Activated T-helper 2 cell treated with anti-CD3 and anti-CD28 coated beads, Interferon-gamma antibody, Interleukin-2, Interleukin-4, amounts not matched to agents 10 μg/mL and 5 μg/mL and 100 μg/mL, durations not matched to agents 14 hours and 24 hours and 36 hours (primary cell): ENCODE data around the gene SETBP1. TPM values are rescaled to one million over a fixed set of nuclear protein-coding genes. Genes with fewer than 3 reads are reported as not detected.
A peak's percentile ranks its signal among the peaks of the same experiment; 100 is the strongest.

Source experiments
- DNase-seq: peaks from one replicate; pipeline ENCODE4 v3.0.0; 2021; ENCODE audit warnings: low spot score
- H3K27ac Mint-ChIP-seq: one replicate; pipeline ENCODE4 v1.8.0; 2021; ENCODE audit warnings: mixed read lengths
- H3K27me3 Mint-ChIP-seq: one replicate; pipeline ENCODE4 v1.8.0; 2021; ENCODE audit warnings: low read depth, mixed read lengths
- H3K36me3 Mint-ChIP-seq: one replicate; pipeline ENCODE4 v1.8.0; 2021; ENCODE audit warnings: low read depth, mixed read lengths
- H3K4me1 Mint-ChIP-seq: one replicate; pipeline ENCODE4 v1.8.0; 2021; ENCODE audit warnings: low read depth, mixed read lengths
- H3K4me3 Mint-ChIP-seq: one replicate; pipeline ENCODE4 v1.8.0; 2021; ENCODE audit warnings: low read depth, mild to moderate bottlenecking, moderate library complexity, mixed read lengths
- H3K9me3 Mint-ChIP-seq: one replicate; pipeline ENCODE4 v1.8.0; 2021; ENCODE audit warnings: mixed read lengths
- intact Hi-C: fragments of 100-400 bp; cut with micrococcal nuclease; formaldehyde crosslinking; loops from one replicate; pipeline ENCODE4 v1.15.1; 2023
- total RNA-seq: library from RNA; stranded (reverse); gene quantifications from 2 replicates; pipeline ENCODE4 v1.2.3, GENCODE V29; 2022

Gene SETBP1
- total RNA-seq, 1 donor from 2014 or later: 27.4 TPM

GRCh38 chr18:44730803-44731529 is 50.3 kb downstream of the SETBP1 start:
- Mint-ChIP-seq H3K36me3 (peaks cover 15% of the 10 kb centered on the region), H3K4me3 (no peak overlapping the region)

GRCh38 chr18:44731530-44732237 is 51.0 kb downstream of the SETBP1 start:
- Mint-ChIP-seq H3K27me3 (no peaks in the 10 kb centered on the region), H3K9me3 (no peaks in the 10 kb centered on the region), H3K36me3 (peaks cover 17% of the 10 kb centered on the region), H3K4me1 (peaks cover 94% of the 10 kb centered on the region), H3K27ac (peak overlapping the region; percentile 81), H3K4me3 (peak overlapping the region; percentile 11)
- DNase-seq: no peak
- intact Hi-C loops: loop anchor here (5.0 kb wide), 1 partner anchor 224 kb away; no protein-coding TSS in a partner anchor

More at GRCh38 chr18:44730803-44731529, 50.3 kb downstream of the SETBP1 start:
- Mint-ChIP-seq H3K4me1 (peaks cover 96% of the 10 kb centered on the region), H3K27me3 (no peaks in the 10 kb centered on the region), H3K9me3 (no peaks in the 10 kb centered on the region), H3K27ac (no peak overlapping the region)
- intact Hi-C loops: loop anchor here (5.0 kb wide), 1 partner anchor 224 kb away; no protein-coding TSS in a partner anchor
- no peak for DNase-seq

- no peaks in the 10 kb centered on the region for H3K9me3 Mint-ChIP-seq
- H3K27me3 Mint-ChIP-seq: no peaks in the 10 kb centered on the region
- DNase-seq: no peak
- no peak overlapping the region for H3K4me3 Mint-ChIP-seq
- peaks cover 91% of the 10 kb centered on the region for H3K4me1 Mint-ChIP-seq
- H3K27ac Mint-ChIP-seq: peak overlapping the region; percentile 60
- intact Hi-C loops: loop anchor here (5.0 kb wide), 1 partner anchor 225 kb away; no protein-coding TSS in a partner anchor
- H3K36me3 Mint-ChIP-seq: peaks cover 19% of the 10 kb centered on the region
Measured at GRCh38 chr18:44732238-44732563, 51.5 kb downstream of the SETBP1 start.

- no peak overlapping the region for H3K4me3 Mint-ChIP-seq
- H3K9me3 Mint-ChIP-seq: no peaks in the 10 kb centered on the region
- intact Hi-C loops: loop anchor here (5.0 kb wide), 1 partner anchor 225 kb away; no protein-coding TSS in a partner anchor
- H3K27me3 Mint-ChIP-seq: no peaks in the 10 kb centered on the region
- H3K4me1 Mint-ChIP-seq: peaks cover 87% of the 10 kb centered on the region
- no peak for DNase-seq
- no peak overlapping the region for H3K27ac Mint-ChIP-seq
- H3K36me3 Mint-ChIP-seq: peaks cover 19% of the 10 kb centered on the region
Measured at GRCh38 chr18:44732599-44732998, 51.9 kb downstream of the SETBP1 start.

GRCh38 chr18:44733069-44733753 is 52.5 kb downstream of the SETBP1 start:
- H3K36me3 Mint-ChIP-seq: peaks cover 24% of the 10 kb centered on the region
- no peak for DNase-seq
- H3K27me3 Mint-ChIP-seq: no peaks in the 10 kb centered on the region
- peak overlapping the region; percentile 67 for H3K27ac Mint-ChIP-seq
- H3K4me3 Mint-ChIP-seq: peak overlapping the region; percentile 26
- peaks cover 81% of the 10 kb centered on the region for H3K4me1 Mint-ChIP-seq
- H3K9me3 Mint-ChIP-seq: no peaks in the 10 kb centered on the region
- intact Hi-C loops: loop anchor here (1.0 to 5.0 kb wide), 3 partner anchors 8 to 226 kb away; no protein-coding TSS in a partner anchor

- Mint-ChIP-seq H3K27ac (no peak overlapping the region), H3K9me3 (no peaks in the 10 kb centered on the region), H3K27me3 (no peaks in the 10 kb centered on the region), H3K36me3 (peaks cover 25% of the 10 kb centered on the region), H3K4me1 (peaks cover 74% of the 10 kb centered on the region), H3K4me3 (no peak overlapping the region)
- no peak for DNase-seq
- intact Hi-C loops: loop anchor here (1.0 to 5.0 kb wide), 3 partner anchors 9 to 227 kb away; no protein-coding TSS in a partner anchor
Measured at GRCh38 chr18:44733754-44734465, 53.2 kb downstream of the SETBP1 start.

GRCh38 chr18:44735096-44735495 is 54.4 kb downstream of the SETBP1 start:
- intact Hi-C loops: no loop called here
- Mint-ChIP-seq H3K27me3 (peaks cover 5% of the 10 kb centered on the region), H3K9me3 (no peaks in the 10 kb centered on the region), H3K36me3 (peaks cover 33% of the 10 kb centered on the region), H3K4me1 (peaks cover 62% of the 10 kb centered on the region), H3K27ac (no peak overlapping the region), H3K4me3 (no peak overlapping the region)
- DNase-seq: no peak

- DNase-seq: no peak
- Mint-ChIP-seq H3K4me1 (peaks cover 45% of the 10 kb centered on the region), H3K27me3 (peaks cover 15% of the 10 kb centered on the region)
Measured at GRCh38 chr18:44736664-44737380, 56.1 kb downstream of the SETBP1 start.

GRCh38 chr18:44737623-44738022 is 56.9 kb downstream of the SETBP1 start:
- intact Hi-C loops: no loop called here

More at GRCh38 chr18:44736664-44737380, 56.1 kb downstream of the SETBP1 start:
- H3K4me3 Mint-ChIP-seq: no peak overlapping the region
- peaks cover 33% of the 10 kb centered on the region for H3K36me3 Mint-ChIP-seq
- intact Hi-C loops: no loop called here
- H3K27ac Mint-ChIP-seq: no peak overlapping the region
- no peaks in the 10 kb centered on the region for H3K9me3 Mint-ChIP-seq

GRCh38 chr18:44740000-44740399 is 59.3 kb downstream of the SETBP1 start:
- intact Hi-C loops: no loop called here
- peaks cover 27% of the 10 kb centered on the region for H3K27me3 Mint-ChIP-seq
- no peak overlapping the region for H3K4me3 Mint-ChIP-seq
- H3K4me1 Mint-ChIP-seq: peaks cover 15% of the 10 kb centered on the region
- H3K36me3 Mint-ChIP-seq: peaks cover 25% of the 10 kb centered on the region
- H3K27ac Mint-ChIP-seq: no peak overlapping the region
- DNase-seq: no peak
- no peaks in the 10 kb centered on the region for H3K9me3 Mint-ChIP-seq

More at GRCh38 chr18:44737623-44738022, 56.9 kb downstream of the SETBP1 start:
- no peaks in the 10 kb centered on the region for H3K9me3 Mint-ChIP-seq
- peaks cover 20% of the 10 kb centered on the region for H3K27me3 Mint-ChIP-seq
- peaks cover 28% of the 10 kb centered on the region for H3K36me3 Mint-ChIP-seq
- DNase-seq: no peak
- no peak overlapping the region for H3K27ac Mint-ChIP-seq
- peaks cover 37% of the 10 kb centered on the region for H3K4me1 Mint-ChIP-seq
- no peak overlapping the region for H3K4me3 Mint-ChIP-seq

- Mint-ChIP-seq H3K4me1 (peaks cover 7% of the 10 kb centered on the region), H3K4me3 (no peak overlapping the region), H3K36me3 (peaks cover 28% of the 10 kb centered on the region), H3K27ac (no peak overlapping the region), H3K9me3 (no peaks in the 10 kb centered on the region), H3K27me3 (peaks cover 34% of the 10 kb centered on the region)
- no peak for DNase-seq
- intact Hi-C loops: no loop called here
Measured at GRCh38 chr18:44741085-44741484, 60.4 kb downstream of the SETBP1 start.

GRCh38 chr18:44741511-44741910 is 60.8 kb downstream of the SETBP1 start:
- Mint-ChIP-seq H3K27me3 (peaks cover 36% of the 10 kb centered on the region), H3K4me1 (peaks cover 6% of the 10 kb centered on the region), H3K9me3 (no peaks in the 10 kb centered on the region), H3K36me3 (peaks cover 28% of the 10 kb centered on the region), H3K4me3 (no peak overlapping the region), H3K27ac (no peak overlapping the region)
- intact Hi-C loops: no loop called here
- DNase-seq: no peak
